ENCODE measurements around the gene TNFRSF19. TPM values are rescaled to one million over a fixed set of nuclear protein-coding genes. Genes with fewer than 3 reads are reported as not detected.

The TNFRSF19 gene
- total and polyA plus RNA-seq, 3 donors from 2014 or later, result 5.7 to 8.4 (median 6.2) TPM

- Histone ChIP-seq H3K36me3 (ENCODE audit: low read depth, missing control alignments) (no peaks in the 10 kb centered on the region), H3K9me3 (no peaks in the 10 kb centered on the region), H3K27ac (no peak overlapping the region), H3K4me1 (peaks cover 3% of the 10 kb centered on the region), H3K27me3 (no peaks in the 10 kb centered on the region), H3K4me3 (no peak overlapping the region)
- intact Hi-C loops (cut with DNase I; ENCODE audit: low total_unique reads), result no loop called here
- TF ChIP-seq CTCF (IDR thresholded peaks at IDR 0.05) (no peak), POLR2A (IDR thresholded peaks at IDR 0.05) (no peak)
- 91 to 98% methylated on average over 2 of the region's 2 CpGs for WGBS, 2 donors
- no peak for DNase-seq
Measured at GRCh38 chr13:23699271-23699670, 129.1 kb downstream of the TNFRSF19 start.

- intact Hi-C loops (cut with DNase I; ENCODE audit: low total_unique reads), result no loop called here
- Histone ChIP-seq H3K4me3 (no peak overlapping the region), H3K9me3 (no peaks in the 10 kb centered on the region), H3K4me1 (peaks cover 3% of the 10 kb centered on the region), H3K27me3 (no peaks in the 10 kb centered on the region), H3K27ac (peak overlapping the region; percentile 55 to 73), H3K36me3 (ENCODE audit: low read depth, missing control alignments) (no peaks in the 10 kb centered on the region)
- 71 to 76% methylated on average over 5 of the region's 5 CpGs for WGBS, 2 donors
- DNase-seq, result no peak
- no peak for TF ChIP-seq POLR2A (IDR thresholded peaks at IDR 0.05)
- TF ChIP-seq CTCF (IDR thresholded peaks at IDR 0.05), result no peak
Measured at GRCh38 chr13:23701186-23701585, 131.0 kb downstream of the TNFRSF19 start.

DNA sequence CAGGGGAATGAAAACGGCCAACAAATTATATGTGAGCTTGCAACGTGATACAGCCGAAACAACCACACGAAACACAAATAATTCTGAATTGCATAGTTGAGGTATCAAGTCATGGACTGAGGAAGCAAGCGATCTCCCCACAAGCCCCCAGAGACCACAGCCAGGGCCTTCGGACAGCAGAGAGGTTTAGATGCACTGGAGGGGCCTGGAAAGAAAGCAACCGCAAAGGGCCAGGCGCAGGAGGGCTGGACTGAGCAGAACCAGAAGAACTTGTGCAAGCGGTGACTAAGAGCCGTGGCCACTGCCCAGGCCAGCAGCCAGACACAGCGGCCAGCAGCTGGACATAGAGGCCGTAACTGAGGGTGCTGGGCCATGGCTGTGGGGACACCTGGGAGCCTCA lies 131.4 kb downstream of the TNFRSF19 start:
- 35 to 57% methylated on average over 12 of the region's 12 CpGs for WGBS, 2 donors
- H3K27me3 ChIP-seq, result no peaks in the 10 kb centered on the region
- H3K36me3 ChIP-seq (ENCODE audit: low read depth, missing control alignments), result no peaks in the 10 kb centered on the region
- intact Hi-C loops (cut with DNase I; ENCODE audit: low total_unique reads), result no loop called here
- peaks cover 3% of the 10 kb centered on the region for H3K4me1 ChIP-seq
- H3K4me3 ChIP-seq, result no peak overlapping the region
- TF ChIP-seq POLR2A (IDR thresholded peaks at IDR 0.05) (no peak), CTCF (IDR thresholded peaks at IDR 0.05) (no peak)
- H3K27ac ChIP-seq, result peak overlapping the region in 1 of 2 donors; percentile 73
- no peaks in the 10 kb centered on the region for H3K9me3 ChIP-seq
- DNase-seq, result peak; percentile 84

DNA sequence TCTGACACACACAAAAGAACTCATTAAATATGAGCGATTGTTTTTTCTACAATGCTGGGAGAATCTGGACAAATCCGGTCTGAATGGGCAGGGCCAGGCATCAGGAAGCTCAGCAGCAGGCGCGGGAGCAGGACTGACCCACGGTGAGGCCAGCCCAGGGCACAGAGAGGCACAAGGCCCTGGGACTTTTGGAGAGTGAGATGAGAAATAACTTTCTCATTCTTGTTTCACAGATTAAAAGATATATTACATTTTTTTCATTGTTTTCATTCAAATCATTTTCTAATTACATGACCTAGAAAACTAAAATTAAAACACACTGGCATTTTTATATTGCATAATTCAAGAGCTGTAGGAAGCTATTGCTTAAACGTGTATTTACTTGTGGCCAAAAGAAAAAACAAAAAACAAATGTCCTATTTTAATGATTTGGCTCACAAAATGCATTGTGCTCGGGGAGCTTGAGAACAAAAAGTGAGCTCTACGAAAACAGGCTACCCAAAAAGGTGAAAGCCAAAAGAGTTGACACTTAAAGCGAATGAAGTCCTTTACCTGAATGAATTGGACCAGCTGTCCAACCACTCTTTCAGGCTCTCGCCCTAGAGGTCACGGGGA lies 133.1 kb downstream of the TNFRSF19 start:
- peaks cover 3% of the 10 kb centered on the region for H3K4me1 ChIP-seq
- intact Hi-C loops (cut with DNase I; ENCODE audit: low total_unique reads), result no loop called here
- TF ChIP-seq POLR2A (IDR thresholded peaks at IDR 0.05) (no peak), CTCF (IDR thresholded peaks at IDR 0.05) (no peak)
- no peaks in the 10 kb centered on the region for H3K27me3 ChIP-seq
- H3K36me3 ChIP-seq (ENCODE audit: low read depth, missing control alignments), result no peaks in the 10 kb centered on the region
- H3K4me3 ChIP-seq, result no peak overlapping the region
- H3K9me3 ChIP-seq, result no peaks in the 10 kb centered on the region
- no peak for DNase-seq
- H3K27ac ChIP-seq, result peak overlapping the region in 1 of 2 donors; percentile 44
- 65% methylated on average over 11 of the region's 11 CpGs for WGBS, 2 donors

- H3K9me3 ChIP-seq, result no peaks in the 10 kb centered on the region
- no peaks in the 10 kb centered on the region for H3K27me3 ChIP-seq
- DNase-seq, result no peak
- 65 to 81% methylated on average over 2 of the region's 2 CpGs for whole genome bisulfite sequencing, 2 donors
- peaks cover 3% of the 10 kb centered on the region for H3K4me1 ChIP-seq
- H3K4me3 ChIP-seq, result no peak overlapping the region
- H3K36me3 ChIP-seq (ENCODE audit: low read depth, missing control alignments), result no peaks in the 10 kb centered on the region
- no peak for TF ChIP-seq CTCF (IDR thresholded peaks at IDR 0.05)
- H3K27ac ChIP-seq, result no peak overlapping the region
- intact Hi-C loops (cut with DNase I; ENCODE audit: low total_unique reads), result no loop called here
Measured at GRCh38 chr13:23705583-23705982, 135.4 kb downstream of the TNFRSF19 start.

Data from testis (tissue), 3 donors.